ENCODE data around the gene FPGS. TPM values are rescaled to one million over a fixed set of nuclear protein-coding genes. Genes with fewer than 3 reads are reported as not detected.

The FPGS gene
- total and polyA plus RNA-seq, 7 experiments from 2014 or later: 37.3 to 123 (median 90.8) TPM

DNA sequence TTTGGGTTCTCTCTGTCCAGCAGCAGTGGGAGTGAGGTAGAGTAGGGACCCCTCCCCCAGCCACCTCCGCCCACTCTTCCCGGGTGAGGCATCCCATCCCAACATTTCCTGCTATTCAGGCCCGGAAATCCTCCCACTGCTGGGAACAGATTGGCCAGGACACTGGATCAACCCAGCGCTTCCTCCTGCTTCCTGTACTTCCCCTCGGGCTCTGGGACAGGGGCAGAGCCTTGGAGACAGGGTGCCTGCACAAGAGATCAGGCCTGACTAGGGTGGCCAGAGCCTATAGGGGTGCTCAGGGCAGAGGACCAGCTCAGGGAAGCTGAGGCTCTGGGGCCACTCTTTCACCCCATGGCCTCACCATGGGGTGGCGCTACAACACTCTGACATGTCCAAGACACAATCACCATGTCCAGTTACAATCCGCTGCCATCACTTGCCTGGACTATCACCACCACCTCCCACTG is 38.7 kb upstream of the FPGS start:
- DNase-seq (peak in 1 of 9 donors; percentile 48), ATAC-seq (peak; percentile 72)
- H3K9me3 Mint-ChIP-seq: peaks cover 0 to 1% (median 0%) of the 10 kb centered on the region in 11 donors
- peaks cover 24 to 28% of the 10 kb centered on the region in 2 donors for H3K4me1 ChIP-seq (ENCODE audit: control insufficient read depth in 2 of 2, insufficient read depth in 2 of 2, low read length in 2 of 2)
- H3K4me1 Mint-ChIP-seq: peaks cover 51 to 67% (median 64%) of the 10 kb centered on the region in 7 donors
- H3K27ac ChIP-seq (ENCODE audit: low read depth, low read length): peak overlapping the region; percentile 46
- H3K27ac Mint-ChIP-seq: peak overlapping the region in 6 of 9 donors; percentile 71 to 84 (median 78)
- H3K36me3 ChIP-seq (ENCODE audit: control insufficient read depth in 2 of 3, insufficient read depth in 3 of 3, low read length in 3 of 3): peaks cover 5 to 61% (median 12%) of the 10 kb centered on the region in 3 experiments
- peak overlapping the region in 2 of 10 donors; percentile 36 to 45 for H3K4me3 Mint-ChIP-seq
- intact Hi-C loops (cut with micrococcal nuclease): no loop called here
- no peaks in the 10 kb centered on the region for H3K27me3 ChIP-seq (ENCODE audit: control insufficient read depth in 2 of 2, insufficient read depth in 2 of 2, low read length in 2 of 2)
- no peaks in the 10 kb centered on the region for H3K27me3 Mint-ChIP-seq
- no peaks in the 10 kb centered on the region for H3K9me3 ChIP-seq (ENCODE audit: control insufficient read depth in 2 of 3, low read length in 3 of 3)
- ChIA-PET POLR2A (interaction anchor here (1.0 to 11.2 kb wide), 3 partner anchors 8 to 20 kb away, joined by 3 to 99 read pairs (median 6); partner anchors contain the start of genes CDK9 and SH2D3C), CTCF (interaction anchor here (0.8 to 1.3 kb wide), 4 partner anchors 16 to 157 kb away, joined by 3 read pairs; no protein-coding TSS in a partner anchor)
- peaks cover 0 to 43% (median 15%) of the 10 kb centered on the region in 5 donors for H3K36me3 Mint-ChIP-seq
- H3K4me3 ChIP-seq (ENCODE audit: low read length): no peak overlapping the region

DNA sequence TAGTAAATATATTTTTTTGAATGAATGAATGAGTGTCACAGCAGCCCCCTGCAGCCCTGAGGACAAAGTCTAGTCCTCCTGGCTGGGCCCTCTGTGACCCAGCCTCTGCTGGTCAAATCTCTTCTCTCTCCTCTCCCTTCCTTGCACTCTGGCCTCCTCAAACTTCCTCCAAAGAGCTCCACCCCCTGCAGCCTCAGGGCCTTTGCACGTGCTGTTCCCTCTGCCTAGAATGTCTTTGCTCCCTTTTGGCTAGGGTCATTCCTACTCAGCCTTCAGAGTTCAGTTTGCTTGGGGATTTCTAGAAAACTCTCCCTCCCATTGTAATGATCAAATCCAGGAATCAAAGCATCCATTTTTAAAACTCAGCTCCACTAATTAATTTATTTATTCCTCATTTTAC is 37.3 kb upstream of the FPGS start:
- Histone ChIP-seq H3K36me3 (ENCODE audit: control insufficient read depth in 2 of 3, insufficient read depth in 3 of 3, low read length in 3 of 3) (peaks cover 5 to 53% (median 12%) of the 10 kb centered on the region in 3 experiments), H3K4me1 (ENCODE audit: control insufficient read depth in 2 of 2, insufficient read depth in 2 of 2, low read length in 2 of 2) (peaks cover 36 to 41% of the 10 kb centered on the region in 2 donors), H3K27me3 (ENCODE audit: control insufficient read depth in 2 of 2, insufficient read depth in 2 of 2, low read length in 2 of 2) (no peaks in the 10 kb centered on the region), H3K27ac (ENCODE audit: low read depth, low read length) (no peak overlapping the region), H3K4me3 (ENCODE audit: low read length) (no peak overlapping the region), H3K9me3 (ENCODE audit: control insufficient read depth in 2 of 3, low read length in 3 of 3) (no peaks in the 10 kb centered on the region)
- Mint-ChIP-seq H3K4me1 (peaks cover 60 to 82% (median 78%) of the 10 kb centered on the region in 7 donors), H3K27ac (peak overlapping the region in 6 of 9 donors; percentile 67 to 92 (median 76)), H3K9me3 (peaks cover 0 to 1% (median 0%) of the 10 kb centered on the region in 11 donors), H3K36me3 (peaks cover 0 to 46% (median 15%) of the 10 kb centered on the region in 5 donors), H3K27me3 (no peaks in the 10 kb centered on the region), H3K4me3 (peak overlapping the region in 1 of 10 donors; percentile 58)
- DNase-seq (no peak), ATAC-seq (no peak)
- CTCF ChIA-PET: interaction anchor here (1.0 to 1.2 kb wide), 2 partner anchors 19 to 139 kb away, joined by 3 to 14 read pairs; no protein-coding TSS in a partner anchor
- POLR2A ChIA-PET: interaction anchor here (0.9 to 11.2 kb wide), 6 partner anchors 11 to 37 kb away, joined by 3 to 99 read pairs (median 4); partner anchors contain the start of genes CDK9 and SH2D3C
- intact Hi-C loops (cut with micrococcal nuclease): no loop called here

DNA sequence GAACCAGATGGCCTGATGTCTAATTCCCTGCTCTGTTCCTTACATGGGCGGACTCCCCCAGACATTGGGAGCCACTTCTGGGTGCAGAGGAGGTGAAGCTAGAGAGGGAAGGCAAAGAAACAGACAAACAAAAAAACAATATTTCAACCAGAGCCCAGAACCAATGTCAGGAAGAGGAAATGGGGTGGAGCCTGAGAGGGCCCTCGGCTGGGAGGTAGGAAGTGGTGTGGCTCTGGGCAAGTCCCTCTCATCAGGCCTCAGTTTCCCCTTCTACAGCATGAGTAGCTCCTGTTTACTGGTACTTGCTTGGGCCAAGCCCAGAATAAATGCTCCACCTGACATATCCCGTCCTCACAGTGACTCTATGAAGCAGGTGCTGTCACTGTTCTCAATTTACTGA is 35.3 kb upstream of the FPGS start:
- peaks cover 8 to 41% (median 20%) of the 10 kb centered on the region in 3 experiments for H3K36me3 ChIP-seq (ENCODE audit: control insufficient read depth in 2 of 3, insufficient read depth in 3 of 3, low read length in 3 of 3)
- peaks cover 66 to 94% (median 88%) of the 10 kb centered on the region in 7 donors for H3K4me1 Mint-ChIP-seq
- ChIA-PET CTCF (interaction anchor here (0.5 to 1.9 kb wide), 7 partner anchors 8 to 332 kb away, joined by 3 to 8 read pairs (median 3); partner anchors contain the start of genes ST6GALNAC4 and TOR2A), POLR2A (interaction anchor here (0.6 to 11.2 kb wide), 9 partner anchors 9 to 224 kb away, joined by 3 to 99 read pairs (median 5); partner anchors contain the start of genes CDK9 and SH2D3C)
- no peaks in the 10 kb centered on the region for H3K9me3 ChIP-seq (ENCODE audit: control insufficient read depth in 2 of 3, low read length in 3 of 3)
- H3K4me3 ChIP-seq (ENCODE audit: low read length): peak overlapping the region; percentile 11
- H3K27me3 Mint-ChIP-seq: no peaks in the 10 kb centered on the region
- peak overlapping the region; percentile 90 for H3K27ac ChIP-seq (ENCODE audit: low read depth, low read length)
- H3K4me1 ChIP-seq (ENCODE audit: control insufficient read depth in 2 of 2, insufficient read depth in 2 of 2, low read length in 2 of 2): peaks cover 43 to 54% of the 10 kb centered on the region in 2 donors
- H3K27me3 ChIP-seq (ENCODE audit: control insufficient read depth in 2 of 2, insufficient read depth in 2 of 2, low read length in 2 of 2): no peaks in the 10 kb centered on the region
- DNase-seq (no peak), ATAC-seq (no peak)
- intact Hi-C loops (cut with micrococcal nuclease): no loop called here
- peaks cover 0 to 45% (median 15%) of the 10 kb centered on the region in 5 donors for H3K36me3 Mint-ChIP-seq
- peak overlapping the region; percentile 55 to 92 (median 86) for H3K27ac Mint-ChIP-seq
- peaks cover 0 to 1% (median 0%) of the 10 kb centered on the region in 11 donors for H3K9me3 Mint-ChIP-seq
- peak overlapping the region; percentile 56 to 88 (median 76) for H3K4me3 Mint-ChIP-seq

DNA sequence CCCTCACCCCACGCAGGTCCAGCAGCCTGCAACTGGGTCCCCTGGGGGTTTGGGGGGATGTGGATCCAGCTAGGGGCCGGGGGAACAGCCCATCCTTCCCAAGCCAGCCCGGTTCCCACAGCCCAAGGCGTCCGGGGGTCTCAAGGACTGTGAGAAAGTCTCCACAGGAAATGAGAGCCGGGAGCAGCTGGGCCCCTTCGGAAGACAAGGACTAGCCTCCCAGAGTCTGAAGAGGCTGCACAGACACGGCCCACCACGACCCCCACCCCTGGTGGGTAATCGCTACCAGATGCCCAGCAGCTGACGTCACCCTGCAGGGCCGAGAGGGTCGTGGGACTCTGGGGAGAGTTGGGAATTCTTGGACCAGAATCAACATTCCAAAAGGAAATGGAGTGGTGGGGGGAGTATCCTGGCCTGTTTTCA is 34.8 kb upstream of the FPGS start:
- ChIA-PET POLR2A (interaction anchor here (0.7 to 11.2 kb wide), 6 partner anchors 11 to 148 kb away, joined by 3 to 99 read pairs (median 4); partner anchors contain the start of genes CDK9 and SH2D3C), CTCF (interaction anchor here (0.8 to 1.9 kb wide), 6 partner anchors 17 to 153 kb away, joined by 3 to 8 read pairs (median 4); partner anchors contain the start of genes CDK9, ST6GALNAC4 and TOR2A)
- Histone ChIP-seq H3K27me3 (ENCODE audit: control insufficient read depth in 2 of 2, insufficient read depth in 2 of 2, low read length in 2 of 2) (no peaks in the 10 kb centered on the region), H3K36me3 (ENCODE audit: control insufficient read depth in 2 of 3, insufficient read depth in 3 of 3, low read length in 3 of 3) (peaks cover 5 to 43% (median 20%) of the 10 kb centered on the region in 3 experiments), H3K27ac (ENCODE audit: low read depth, low read length) (peak overlapping the region; percentile 90), H3K9me3 (ENCODE audit: control insufficient read depth in 2 of 3, low read length in 3 of 3) (no peaks in the 10 kb centered on the region), H3K4me3 (ENCODE audit: low read length) (peak overlapping the region; percentile 11), H3K4me1 (ENCODE audit: control insufficient read depth in 2 of 2, insufficient read depth in 2 of 2, low read length in 2 of 2) (peaks cover 43 to 54% of the 10 kb centered on the region in 2 donors)
- Mint-ChIP-seq H3K27ac (peak overlapping the region in 8 of 9 donors; percentile 78 to 95 (median 89)), H3K27me3 (no peaks in the 10 kb centered on the region), H3K4me3 (peak overlapping the region in 7 of 10 donors; percentile 58 to 88 (median 73)), H3K4me1 (peaks cover 61 to 91% (median 85%) of the 10 kb centered on the region in 7 donors), H3K36me3 (peaks cover 0 to 42% (median 10%) of the 10 kb centered on the region in 5 donors), H3K9me3 (peaks cover 0 to 1% (median 0%) of the 10 kb centered on the region in 11 donors)
- intact Hi-C loops (cut with micrococcal nuclease): no loop called here
- no peak for ATAC-seq
- DNase-seq: no peak

DNA sequence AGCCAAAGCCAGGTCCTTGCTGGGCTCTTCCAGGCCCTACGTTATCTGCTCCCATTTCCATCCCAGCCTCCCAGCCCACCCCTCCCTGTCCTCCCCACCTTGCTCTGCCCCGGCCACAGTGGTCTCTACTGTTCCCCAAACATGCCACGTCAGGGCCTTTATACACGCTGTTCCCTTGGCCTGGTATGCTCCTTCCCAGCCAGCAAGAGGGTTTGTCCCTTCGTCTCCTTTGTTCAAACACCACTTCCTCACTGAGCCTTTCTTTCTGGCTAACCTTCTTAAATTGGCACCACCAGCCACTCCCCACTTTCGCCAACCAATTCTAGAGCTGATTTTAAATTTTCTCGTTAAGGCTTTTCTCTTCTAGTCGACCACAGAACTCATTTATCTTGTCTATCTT is 34.0 kb upstream of the FPGS start:
- no peak overlapping the region for H3K4me3 ChIP-seq (ENCODE audit: low read length)
- peaks cover 43 to 54% of the 10 kb centered on the region in 2 donors for H3K4me1 ChIP-seq (ENCODE audit: control insufficient read depth in 2 of 2, insufficient read depth in 2 of 2, low read length in 2 of 2)
- H3K27ac Mint-ChIP-seq: peak overlapping the region; percentile 76 to 95 (median 90)
- peaks cover 55 to 91% (median 79%) of the 10 kb centered on the region in 7 donors for H3K4me1 Mint-ChIP-seq
- DNase-seq (no peak), ATAC-seq (no peak)
- H3K9me3 ChIP-seq (ENCODE audit: control insufficient read depth in 2 of 3, low read length in 3 of 3): no peaks in the 10 kb centered on the region
- peaks cover 0 to 39% (median 9%) of the 10 kb centered on the region in 5 donors for H3K36me3 Mint-ChIP-seq
- H3K27me3 Mint-ChIP-seq: no peaks in the 10 kb centered on the region
- ChIA-PET POLR2A (interaction anchor here (1.2 to 11.2 kb wide), 3 partner anchors 10 to 147 kb away, joined by 3 to 99 read pairs (median 19); partner anchors contain the start of genes CDK9 and SH2D3C), CTCF (interaction anchor here (1.1 to 1.2 kb wide), 3 partner anchors 17 to 33 kb away, joined by 3 to 4 read pairs (median 4); partner anchors contain the start of genes CDK9 and TOR2A)
- intact Hi-C loops (cut with micrococcal nuclease): no loop called here
- H3K36me3 ChIP-seq (ENCODE audit: control insufficient read depth in 2 of 3, insufficient read depth in 3 of 3, low read length in 3 of 3): peaks cover 6 to 47% (median 24%) of the 10 kb centered on the region in 3 experiments
- H3K27ac ChIP-seq (ENCODE audit: low read depth, low read length): peak overlapping the region; percentile 90
- H3K9me3 Mint-ChIP-seq: peaks cover 0 to 1% (median 0%) of the 10 kb centered on the region in 11 donors
- peak overlapping the region; percentile 27 to 88 (median 64) for H3K4me3 Mint-ChIP-seq
- H3K27me3 ChIP-seq (ENCODE audit: control insufficient read depth in 2 of 2, insufficient read depth in 2 of 2, low read length in 2 of 2): no peaks in the 10 kb centered on the region

DNA sequence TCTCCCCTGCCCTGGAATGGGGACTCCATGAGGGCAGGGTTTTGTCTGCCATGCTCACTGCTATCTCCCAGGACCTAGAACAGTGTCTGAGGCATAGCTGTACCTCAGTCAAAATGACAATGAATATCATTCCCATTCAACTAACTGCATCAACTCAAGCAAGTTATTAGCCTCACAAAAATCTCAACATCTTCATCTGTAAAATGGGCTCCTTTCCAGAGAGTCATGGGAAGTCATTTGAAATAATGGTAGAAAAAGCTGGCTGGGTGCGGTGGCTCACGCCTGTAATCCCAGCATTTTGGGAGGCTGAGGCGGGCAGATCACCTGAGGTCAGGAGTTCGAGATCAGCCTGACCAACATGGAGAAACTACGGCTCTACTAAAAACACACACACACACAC is 33.6 kb upstream of the FPGS start:
- H3K4me1 Mint-ChIP-seq: peaks cover 55 to 91% (median 79%) of the 10 kb centered on the region in 7 donors
- intact Hi-C loops (cut with micrococcal nuclease): no loop called here
- Histone ChIP-seq H3K4me3 (ENCODE audit: low read length) (no peak overlapping the region), H3K36me3 (ENCODE audit: control insufficient read depth in 2 of 3, insufficient read depth in 3 of 3, low read length in 3 of 3) (peaks cover 10 to 49% (median 28%) of the 10 kb centered on the region in 3 experiments), H3K27me3 (ENCODE audit: control insufficient read depth in 2 of 2, insufficient read depth in 2 of 2, low read length in 2 of 2) (no peaks in the 10 kb centered on the region), H3K27ac (ENCODE audit: low read depth, low read length) (peak overlapping the region; percentile 90), H3K4me1 (ENCODE audit: control insufficient read depth in 2 of 2, insufficient read depth in 2 of 2, low read length in 2 of 2) (peaks cover 46 to 58% of the 10 kb centered on the region in 2 donors), H3K9me3 (ENCODE audit: control insufficient read depth in 2 of 3, low read length in 3 of 3) (no peaks in the 10 kb centered on the region)
- ATAC-seq: no peak
- ChIA-PET CTCF (interaction anchor here (0.7 to 1.2 kb wide), 4 partner anchors 17 to 34 kb away, joined by 3 to 4 read pairs (median 4); partner anchors contain the start of genes CDK9 and TOR2A), POLR2A (interaction anchor here (1.2 to 11.2 kb wide), 3 partner anchors 10 to 146 kb away, joined by 3 to 99 read pairs (median 19); partner anchors contain the start of genes CDK9 and SH2D3C)
- peak overlapping the region; percentile 27 to 88 (median 64) for H3K4me3 Mint-ChIP-seq
- peaks cover 0 to 1% (median 0%) of the 10 kb centered on the region in 11 donors for H3K9me3 Mint-ChIP-seq
- no peak for DNase-seq
- peak overlapping the region; percentile 76 to 95 (median 90) for H3K27ac Mint-ChIP-seq
- peaks cover 0 to 39% (median 9%) of the 10 kb centered on the region in 5 donors for H3K36me3 Mint-ChIP-seq
- H3K27me3 Mint-ChIP-seq: no peaks in the 10 kb centered on the region
